ENCODE data around the gene TLR2.
A peak's percentile ranks its signal among the peaks of the same experiment; 100 is the strongest.

- TF ChIP-seq, protein P1, sequence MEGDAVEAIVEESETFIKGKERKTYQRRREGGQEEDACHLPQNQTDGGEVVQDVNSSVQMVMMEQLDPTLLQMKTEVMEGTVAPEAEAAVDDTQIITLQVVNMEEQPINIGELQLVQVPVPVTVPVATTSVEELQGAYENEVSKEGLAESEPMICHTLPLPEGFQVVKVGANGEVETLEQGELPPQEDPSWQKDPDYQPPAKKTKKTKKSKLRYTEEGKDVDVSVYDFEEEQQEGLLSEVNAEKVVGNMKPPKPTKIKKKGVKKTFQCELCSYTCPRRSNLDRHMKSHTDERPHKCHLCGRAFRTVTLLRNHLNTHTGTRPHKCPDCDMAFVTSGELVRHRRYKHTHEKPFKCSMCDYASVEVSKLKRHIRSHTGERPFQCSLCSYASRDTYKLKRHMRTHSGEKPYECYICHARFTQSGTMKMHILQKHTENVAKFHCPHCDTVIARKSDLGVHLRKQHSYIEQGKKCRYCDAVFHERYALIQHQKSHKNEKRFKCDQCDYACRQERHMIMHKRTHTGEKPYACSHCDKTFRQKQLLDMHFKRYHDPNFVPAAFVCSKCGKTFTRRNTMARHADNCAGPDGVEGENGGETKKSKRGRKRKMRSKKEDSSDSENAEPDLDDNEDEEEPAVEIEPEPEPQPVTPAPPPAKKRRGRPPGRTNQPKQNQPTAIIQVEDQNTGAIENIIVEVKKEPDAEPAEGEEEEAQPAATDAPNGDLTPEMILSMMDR (IDR thresholded peaks at IDR 0.05) = peak; percentile 54
- no peak for TF ChIP-seq POLR2AphosphoS5 (IDR thresholded peaks at IDR 0.05; ENCODE audit: low read depth, low read length)
- no peak for TF ChIP-seq SIN3A (IDR thresholded peaks at IDR 0.05; ENCODE audit: borderline replicate concordance, insufficient read depth, low read depth, low read length)
Observed at GRCh38 chr4:153645183-153645582, 38.9 kb upstream of the TLR2 start.
